Activated CD4-positive, CD25-positive, alpha-beta regulatory T cell treated with anti-CD3 and anti-CD28 coated beads, Interleukin-2, amount 50 U/mL, for 24 hours (primary cell): ENCODE data around the gene CCDC88B.

Experiments
- ATAC-seq, 2 donors: fragments of 150-1000 bp; cut with Tn5 transposase; one replicate each; pipeline ENCODE4 v1.10.0; 2021; ENCODE audit warnings: mild to moderate bottlenecking in 1 of 2, moderate library complexity in 1 of 2

CCDC88B gene, protein sequence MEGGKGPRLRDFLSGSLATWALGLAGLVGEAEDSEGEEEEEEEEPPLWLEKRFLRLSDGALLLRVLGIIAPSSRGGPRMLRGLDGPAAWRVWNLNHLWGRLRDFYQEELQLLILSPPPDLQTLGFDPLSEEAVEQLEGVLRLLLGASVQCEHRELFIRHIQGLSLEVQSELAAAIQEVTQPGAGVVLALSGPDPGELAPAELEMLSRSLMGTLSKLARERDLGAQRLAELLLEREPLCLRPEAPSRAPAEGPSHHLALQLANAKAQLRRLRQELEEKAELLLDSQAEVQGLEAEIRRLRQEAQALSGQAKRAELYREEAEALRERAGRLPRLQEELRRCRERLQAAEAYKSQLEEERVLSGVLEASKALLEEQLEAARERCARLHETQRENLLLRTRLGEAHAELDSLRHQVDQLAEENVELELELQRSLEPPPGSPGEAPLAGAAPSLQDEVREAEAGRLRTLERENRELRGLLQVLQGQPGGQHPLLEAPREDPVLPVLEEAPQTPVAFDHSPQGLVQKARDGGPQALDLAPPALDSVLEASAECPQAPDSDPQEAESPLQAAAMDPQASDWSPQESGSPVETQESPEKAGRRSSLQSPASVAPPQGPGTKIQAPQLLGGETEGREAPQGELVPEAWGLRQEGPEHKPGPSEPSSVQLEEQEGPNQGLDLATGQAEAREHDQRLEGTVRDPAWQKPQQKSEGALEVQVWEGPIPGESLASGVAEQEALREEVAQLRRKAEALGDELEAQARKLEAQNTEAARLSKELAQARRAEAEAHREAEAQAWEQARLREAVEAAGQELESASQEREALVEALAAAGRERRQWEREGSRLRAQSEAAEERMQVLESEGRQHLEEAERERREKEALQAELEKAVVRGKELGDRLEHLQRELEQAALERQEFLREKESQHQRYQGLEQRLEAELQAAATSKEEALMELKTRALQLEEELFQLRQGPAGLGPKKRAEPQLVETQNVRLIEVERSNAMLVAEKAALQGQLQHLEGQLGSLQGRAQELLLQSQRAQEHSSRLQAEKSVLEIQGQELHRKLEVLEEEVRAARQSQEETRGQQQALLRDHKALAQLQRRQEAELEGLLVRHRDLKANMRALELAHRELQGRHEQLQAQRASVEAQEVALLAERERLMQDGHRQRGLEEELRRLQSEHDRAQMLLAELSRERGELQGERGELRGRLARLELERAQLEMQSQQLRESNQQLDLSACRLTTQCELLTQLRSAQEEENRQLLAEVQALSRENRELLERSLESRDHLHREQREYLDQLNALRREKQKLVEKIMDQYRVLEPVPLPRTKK (N-terminal part only)

DNA sequence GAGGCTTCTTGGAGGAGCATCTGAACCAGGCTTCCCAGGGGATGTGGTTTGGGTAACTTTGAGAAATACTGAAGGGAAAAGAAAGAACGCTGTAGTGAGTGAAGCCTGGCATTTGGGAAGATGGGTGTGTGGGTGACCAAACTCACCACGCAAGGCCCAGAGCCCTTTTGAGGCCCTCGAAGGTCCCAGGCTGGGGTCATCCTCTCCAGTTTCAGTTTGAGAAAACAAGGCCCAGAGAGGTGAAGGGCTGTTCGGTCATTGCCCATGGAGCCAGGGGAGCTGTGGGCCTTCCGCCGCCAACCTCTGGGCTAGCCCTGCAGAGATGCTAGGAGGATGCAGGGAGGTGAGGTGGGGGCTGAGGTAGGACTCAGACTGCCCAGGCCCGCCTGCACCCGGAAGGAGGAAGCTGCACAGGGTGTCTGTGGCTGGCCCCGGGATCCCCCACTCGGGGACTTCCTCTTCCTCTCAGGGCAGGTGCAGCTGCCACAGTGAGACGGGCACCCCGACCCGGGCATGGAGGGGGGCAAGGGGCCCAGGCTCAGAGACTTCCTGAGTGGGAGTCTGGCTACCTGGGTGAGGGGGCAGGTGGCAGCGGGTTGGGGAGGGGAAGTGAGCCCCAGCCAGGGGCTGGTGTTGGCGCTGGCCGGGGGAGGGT, at the start of gene CCDC88B:
TSS of gene CCDC88B (plus strand) at position 451 of the 655 bp plus-strand sequence. CDS start at position 514, 63 bp downstream.
- ATAC-seq, result peak; percentile 83

DNA sequence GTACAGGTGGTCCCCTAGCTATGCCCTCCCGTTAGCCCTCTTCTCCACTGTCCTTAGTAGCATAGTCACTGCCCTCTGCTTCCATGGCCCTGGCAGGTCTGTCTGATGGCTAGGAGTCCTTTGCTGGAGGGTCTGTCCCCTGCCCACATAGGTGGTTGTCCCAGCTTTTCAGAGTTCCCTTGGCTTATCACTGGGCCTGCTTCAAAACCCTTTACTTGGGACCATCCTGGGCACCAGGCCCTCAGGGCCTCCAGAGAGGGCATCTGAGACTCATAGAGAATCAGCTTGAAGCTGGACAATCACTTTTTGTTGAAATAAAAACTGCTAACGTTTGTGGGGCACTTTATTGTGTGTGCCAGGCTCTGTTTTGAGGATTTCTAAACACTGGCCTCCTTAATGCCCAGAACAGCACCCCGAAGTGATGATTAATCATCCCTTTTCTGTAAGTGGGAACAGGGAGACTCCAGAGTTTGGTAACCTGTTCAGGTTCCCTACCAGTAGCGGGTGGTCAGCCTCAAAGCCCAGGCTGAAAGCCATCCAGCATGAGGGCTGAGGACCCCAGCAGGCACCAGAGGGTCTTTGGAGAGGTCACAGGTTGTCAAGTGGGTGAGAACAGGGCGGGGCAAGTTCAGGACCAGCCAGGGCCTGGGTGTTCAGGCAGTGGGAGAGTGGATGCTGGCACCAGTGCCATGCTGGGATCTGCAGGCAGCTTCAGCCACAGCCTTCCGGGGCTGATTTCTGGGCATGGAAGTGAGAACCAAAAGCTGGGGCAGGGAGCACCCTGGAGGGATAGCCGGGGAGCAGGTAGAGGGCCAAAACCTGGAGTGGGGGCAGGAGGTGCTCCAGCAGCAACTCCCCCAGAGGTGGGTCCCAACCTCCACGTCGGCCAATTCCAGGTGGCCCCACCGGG, 49.4 kb upstream of the CCDC88B start:
- no peak for ATAC-seq

- no peak for ATAC-seq
Observed at GRCh38 chr11:64291262-64291751, 48.7 kb upstream of the CCDC88B start, which contains the start of gene KCNK4. TSS of gene KCNK4 (plus strand) at chr11:64291302. CDS start at chr11:64293019, 1,717 bp downstream.

GRCh38 chr11:64291752-64292459, 48.1 kb upstream of the CCDC88B start:
- ATAC-seq, result peak; percentile 42 to 57

DNA sequence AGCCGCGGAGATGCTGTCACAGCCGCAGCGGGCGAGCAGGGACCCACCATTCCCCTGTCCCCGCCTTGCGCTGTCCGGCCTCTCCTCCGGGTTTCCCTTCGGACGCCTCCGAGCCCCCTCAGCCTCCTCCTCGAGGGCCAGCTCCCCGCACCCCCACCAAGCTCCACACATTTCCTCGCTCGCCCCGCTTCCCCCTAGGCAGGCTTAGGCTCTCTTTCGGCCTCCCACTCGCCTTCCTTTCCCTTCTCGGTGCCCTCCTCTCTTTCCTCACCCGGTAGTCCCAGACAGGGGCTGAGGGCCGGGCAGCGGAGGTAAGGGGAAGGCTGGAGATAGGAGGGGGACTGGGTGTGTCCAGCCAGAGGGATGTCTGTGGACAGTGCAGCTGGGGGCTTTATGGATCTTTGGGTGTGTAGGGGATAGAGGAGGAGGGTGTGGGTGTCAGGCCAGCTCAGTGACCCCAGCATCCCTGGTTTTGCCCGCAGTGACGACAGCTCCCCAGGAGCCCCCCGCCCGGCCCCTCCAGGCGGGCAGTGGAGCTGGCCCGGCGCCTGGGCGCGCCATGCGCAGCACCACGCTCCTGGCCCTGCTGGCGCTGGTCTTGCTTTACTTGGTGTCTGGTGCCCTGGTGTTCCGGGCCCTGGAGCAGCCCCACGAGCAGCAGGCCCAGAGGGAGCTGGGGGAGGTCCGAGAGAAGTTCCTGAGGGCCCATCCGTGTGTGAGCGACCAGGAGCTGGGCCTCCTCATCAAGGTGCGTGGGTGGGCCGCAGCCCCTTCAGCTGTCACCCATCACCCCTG, 47.3 kb upstream of the CCDC88B start:
- no peak for ATAC-seq

DNA sequence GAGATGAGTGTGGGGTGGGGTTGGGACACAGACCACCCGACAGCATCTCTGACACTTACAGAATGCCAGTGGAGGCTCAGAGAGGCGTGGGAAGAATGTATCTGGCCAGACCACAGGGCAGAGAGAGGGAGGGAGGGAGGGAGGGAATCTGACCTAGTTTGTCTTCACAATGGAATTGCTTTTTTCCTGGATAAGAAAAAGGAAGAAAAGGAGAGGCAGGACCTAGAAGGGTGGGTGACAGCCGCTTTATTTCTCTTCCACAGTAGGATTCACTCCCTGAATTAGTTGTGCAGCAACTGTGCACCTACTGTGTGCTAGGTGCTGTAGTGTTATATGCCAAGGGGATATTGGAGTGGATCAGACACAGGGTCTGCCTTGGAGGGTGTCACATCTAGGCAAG, 45.2 kb upstream of the CCDC88B start:
- ATAC-seq, result no peak

- ATAC-seq, result no peak
Observed at GRCh38 chr11:64295760-64296159, 44.2 kb upstream of the CCDC88B start.

DNA sequence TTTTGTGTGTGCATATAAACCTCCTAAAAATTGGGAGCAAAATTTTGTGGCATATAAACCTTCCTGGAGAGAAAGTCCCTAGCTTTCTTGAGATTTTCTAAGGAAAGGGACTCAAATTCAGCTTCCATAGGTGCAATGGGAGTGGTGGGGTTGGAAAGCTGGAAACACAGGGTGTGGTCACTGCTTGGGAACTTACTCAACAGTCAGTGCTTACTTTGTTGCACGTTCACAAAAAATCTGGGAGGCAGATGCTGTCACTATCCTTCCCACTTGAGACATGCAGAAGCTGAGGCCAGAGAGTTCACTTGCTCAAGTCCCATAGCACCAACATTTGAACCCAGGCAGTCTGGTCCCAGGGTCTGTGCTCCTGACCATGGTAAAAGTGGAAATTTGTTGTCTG, 43.8 kb upstream of the CCDC88B start:
- no peak for ATAC-seq

DNA sequence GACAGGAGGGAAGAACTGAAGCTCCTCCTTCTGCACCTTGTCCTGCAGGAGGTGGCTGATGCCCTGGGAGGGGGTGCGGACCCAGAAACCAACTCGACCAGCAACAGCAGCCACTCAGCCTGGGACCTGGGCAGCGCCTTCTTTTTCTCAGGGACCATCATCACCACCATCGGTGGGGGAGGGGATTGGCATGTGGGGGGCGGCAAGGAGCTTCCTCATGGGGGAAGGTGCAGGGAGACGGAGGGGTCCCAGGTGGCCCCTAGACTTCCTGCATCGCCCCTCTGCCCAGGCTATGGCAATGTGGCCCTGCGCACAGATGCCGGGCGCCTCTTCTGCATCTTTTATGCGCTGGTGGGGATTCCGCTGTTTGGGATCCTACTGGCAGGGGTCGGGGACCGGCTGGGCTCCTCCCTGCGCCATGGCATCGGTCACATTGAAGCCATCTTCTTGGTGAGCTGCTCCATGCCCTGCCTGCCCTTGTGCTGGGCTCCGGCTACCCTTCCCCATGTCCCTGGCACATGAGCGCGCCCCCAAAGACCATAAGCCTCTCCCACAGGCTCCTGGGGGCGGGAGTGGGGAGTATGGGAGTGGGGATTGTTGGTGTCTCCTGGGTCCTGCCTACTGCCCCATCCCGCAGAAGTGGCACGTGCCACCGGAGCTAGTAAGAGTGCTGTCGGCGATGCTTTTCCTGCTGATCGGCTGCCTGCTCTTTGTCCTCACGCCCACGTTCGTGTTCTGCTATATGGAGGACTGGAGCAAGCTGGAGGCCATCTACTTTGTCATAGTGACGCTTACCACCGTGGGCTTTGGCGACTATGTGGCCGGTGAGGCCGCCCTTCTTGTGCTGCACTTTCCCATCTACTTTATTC, 42.9 kb upstream of the CCDC88B start:
- ATAC-seq, result no peak

DNA sequence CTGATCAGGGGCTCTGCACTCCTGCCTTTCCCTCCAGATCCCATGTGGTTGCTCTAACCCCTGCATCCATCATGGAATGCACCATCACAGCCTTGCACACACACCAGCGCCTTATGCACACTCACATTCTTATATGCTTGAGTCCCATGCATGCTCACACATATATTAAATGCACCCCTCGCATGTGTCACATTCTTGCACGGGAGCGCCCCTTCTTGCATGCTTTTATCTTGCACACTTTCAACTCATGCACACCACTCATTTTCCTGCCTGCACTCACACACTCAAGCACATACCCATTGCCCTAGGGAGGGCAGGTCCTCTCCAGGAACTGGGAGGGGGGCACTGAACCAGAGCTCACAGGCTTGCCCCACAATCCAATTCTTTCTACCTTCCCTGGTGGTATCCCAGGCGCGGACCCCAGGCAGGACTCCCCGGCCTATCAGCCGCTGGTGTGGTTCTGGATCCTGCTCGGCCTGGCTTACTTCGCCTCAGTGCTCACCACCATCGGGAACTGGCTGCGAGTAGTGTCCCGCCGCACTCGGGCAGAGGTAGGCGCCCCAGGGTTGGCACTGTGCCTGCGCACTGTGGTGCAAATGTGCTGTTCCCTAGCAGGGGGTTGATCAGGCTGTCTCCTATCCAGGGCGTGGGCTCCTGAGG, 42.2 kb upstream of the CCDC88B start:
- no peak for ATAC-seq

DNA sequence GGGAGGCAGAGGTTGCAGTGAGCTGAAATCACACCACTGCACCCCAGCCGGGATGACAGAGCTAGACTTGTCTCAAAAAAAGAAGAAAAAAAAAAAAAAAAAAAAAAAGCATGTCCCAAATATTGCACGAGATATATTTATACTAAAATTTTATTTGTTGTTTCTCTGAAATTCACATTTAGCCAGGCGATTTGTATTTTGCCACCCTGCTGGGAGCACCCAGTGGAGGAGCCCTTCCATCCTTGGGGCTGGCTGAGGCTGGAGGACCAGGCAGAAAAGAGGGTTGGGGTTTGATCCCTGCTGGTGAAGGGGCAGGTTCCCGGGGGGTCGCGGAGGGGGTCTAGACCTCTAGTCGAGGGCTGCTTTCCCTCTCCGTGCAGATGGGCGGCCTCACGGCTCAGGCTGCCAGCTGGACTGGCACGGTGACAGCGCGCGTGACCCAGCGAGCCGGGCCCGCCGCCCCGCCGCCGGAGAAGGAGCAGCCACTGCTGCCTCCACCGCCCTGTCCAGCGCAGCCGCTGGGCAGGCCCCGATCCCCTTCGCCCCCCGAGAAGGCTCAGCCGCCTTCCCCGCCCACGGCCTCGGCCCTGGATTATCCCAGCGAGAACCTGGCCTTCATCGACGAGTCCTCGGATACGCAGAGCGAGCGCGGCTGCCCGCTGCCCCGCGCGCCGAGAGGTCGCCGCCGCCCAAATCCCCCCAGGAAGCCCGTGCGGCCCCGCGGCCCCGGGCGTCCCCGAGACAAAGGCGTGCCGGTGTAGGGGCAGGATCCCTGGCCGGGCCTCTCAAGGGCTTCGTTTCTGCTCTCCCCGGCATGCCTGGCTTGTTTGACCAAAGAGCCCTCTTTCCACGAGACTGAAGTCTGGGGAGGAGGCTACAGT, 40.8 kb upstream of the CCDC88B start:
- no peak for ATAC-seq

- no peak for ATAC-seq
Observed at GRCh38 chr11:64299847-64300648, 40.0 kb upstream of the CCDC88B start, which contains the start of gene CATSPERZ. TSS of gene CATSPERZ (plus strand) at chr11:64300358. CDS start at chr11:64300411, 53 bp downstream.

DNA sequence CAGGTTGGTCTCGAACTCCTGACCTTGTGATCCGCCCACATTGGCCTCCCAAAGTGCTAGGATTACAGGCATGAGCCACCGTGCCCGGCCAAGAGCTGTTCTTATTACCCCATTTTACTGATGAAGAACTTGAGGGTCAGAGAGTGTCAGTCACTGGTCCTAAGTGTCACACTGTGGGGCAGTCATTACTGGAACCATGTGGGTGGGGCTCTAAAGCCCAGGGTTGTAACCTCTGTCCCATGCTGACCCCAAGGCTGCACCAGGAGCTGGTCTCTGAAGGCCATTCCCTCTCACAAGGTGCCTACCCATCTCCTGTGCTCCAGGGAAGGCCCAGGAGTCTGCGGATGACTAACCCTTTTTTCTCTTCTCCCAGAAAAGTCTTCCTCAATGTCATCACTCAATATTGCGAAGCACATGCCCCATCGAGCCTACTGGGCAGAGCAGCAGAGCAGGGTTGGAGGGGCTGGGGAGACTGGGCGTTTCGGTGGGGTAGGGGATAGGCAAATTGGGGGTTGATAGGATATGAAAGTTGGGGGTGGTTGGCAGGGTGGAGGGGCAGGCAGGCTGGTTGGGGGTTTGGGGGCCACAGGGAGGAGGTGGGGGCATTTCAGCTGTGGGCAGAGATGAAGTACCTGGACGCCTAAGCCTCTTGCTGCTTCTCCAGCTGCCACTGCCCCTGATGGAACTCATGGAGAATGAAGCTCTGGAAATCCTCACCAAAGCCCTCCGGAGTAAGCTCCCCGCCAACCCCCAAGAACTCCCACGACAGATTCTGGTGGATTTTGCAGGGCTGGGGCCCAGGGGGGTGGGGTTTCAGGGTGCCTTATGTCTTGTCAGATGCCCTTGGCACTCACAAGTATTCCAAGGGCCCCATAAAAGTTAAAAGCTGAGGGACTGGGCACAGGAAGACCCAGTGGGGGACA, 36.6 kb upstream of the CCDC88B start:
- ATAC-seq, result no peak

DNA sequence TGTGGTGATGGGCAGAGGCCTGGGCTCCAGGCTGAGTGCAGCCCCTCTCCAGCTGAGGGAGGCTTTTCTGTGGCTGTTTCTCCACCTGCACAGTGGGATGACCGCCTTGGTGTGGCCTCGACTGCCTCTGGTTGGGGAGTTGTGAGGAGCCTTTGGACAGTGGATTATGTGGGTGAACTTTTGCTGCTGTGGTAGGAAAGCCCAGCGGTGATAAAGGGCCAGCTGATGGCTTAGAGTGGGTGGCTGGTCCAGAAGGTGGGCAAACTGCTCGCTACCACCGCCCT, 36.0 kb upstream of the CCDC88B start:
- ATAC-seq, result no peak
